Activated B cell treated with CpG ODN at 0.5 μM for 24 hours (primary cell): Measurements from ENCODE around the gene SKA1. TPM values are rescaled to one million over a fixed set of nuclear protein-coding genes. Genes with fewer than 3 reads are reported as not detected.

Source experiments
- ATAC-seq: fragments of 200-7000 bp; cut with Tn5 transposase; one replicate; pipeline ENCODE4 v1.10.0; 2021; ENCODE audit warnings: low read depth, mild to moderate bottlenecking, moderate library complexity
- CTCF ChIA-PET: fragments of 350-600 bp; sonication (Branson Sonifier 250); formaldehyde crosslinking; loops from one replicate; lab custom pipeline; 2021; ENCODE audit warnings: antibody characterized with exemption; lab: Charles Lee
- POLR2A ChIA-PET: fragments of 350-600 bp; sonication (Branson Sonifier 250); formaldehyde crosslinking; loops from one replicate; lab custom pipeline; 2021; ENCODE audit warnings: antibody characterized with exemption; lab: Charles Lee
- DNase-seq: peaks from one replicate; pipeline ENCODE4 v3.0.0; 2022
- H3K27ac Mint-ChIP-seq: one replicate; pipeline ENCODE4 v1.8.0; 2020; ENCODE audit warnings: mixed read lengths
- H3K27me3 Mint-ChIP-seq: one replicate; pipeline ENCODE4 v1.8.0; 2021; ENCODE audit warnings: mixed read lengths
- H3K36me3 Mint-ChIP-seq: one replicate; pipeline ENCODE4 v1.8.0; 2021; ENCODE audit warnings: low read depth, mixed read lengths
- H3K4me1 Mint-ChIP-seq: one replicate; pipeline ENCODE4 v1.8.0; 2021; ENCODE audit warnings: mixed read lengths
- H3K4me3 Mint-ChIP-seq: one replicate; pipeline ENCODE4 v1.8.0; 2020; ENCODE audit warnings: mild to moderate bottlenecking, mixed read lengths
- H3K9me3 Mint-ChIP-seq: one replicate; pipeline ENCODE4 v1.8.0; 2020; ENCODE audit warnings: mixed read lengths
- CTCF ChIP-seq: fragments of 200-600 bp; IDR thresholded peaks from one replicate; pipeline ENCODE4 v1.8.0; 2022; ENCODE audit warnings: antibody characterized with exemption, mild to moderate bottlenecking
- intact Hi-C: fragments of 100-400 bp; cut with micrococcal nuclease; formaldehyde crosslinking; loops from one replicate; pipeline ENCODE4 v1.15.1; 2024
- total RNA-seq: library from RNA; stranded (reverse); gene quantifications from 2 replicates; pipeline ENCODE4 v1.2.3, GENCODE V29; 2022

The SKA1 gene
- total RNA-seq, 1 donor from 2014 or later = 0.71 TPM

GRCh38 chr18:50388988-50389387, 14.1 kb downstream of the SKA1 start:
- no peak overlapping the region for H3K27ac Mint-ChIP-seq
- ChIA-PET POLR2A (interaction anchor here (0.7 kb wide), 1 partner anchor 14 kb away, joined by 4 read pairs; no protein-coding TSS in a partner anchor), CTCF (no interaction called here)
- intact Hi-C loops = no loop called here
- H3K4me3 Mint-ChIP-seq = no peak overlapping the region
- ATAC-seq = no peak
- no peaks in the 10 kb centered on the region for H3K4me1 Mint-ChIP-seq
- no peak for DNase-seq
- no peaks in the 10 kb centered on the region for H3K36me3 Mint-ChIP-seq
- no peak for TF ChIP-seq CTCF
- H3K27me3 Mint-ChIP-seq = no peaks in the 10 kb centered on the region
- no peaks in the 10 kb centered on the region for H3K9me3 Mint-ChIP-seq

- no peak for DNase-seq
- H3K9me3 Mint-ChIP-seq = no peaks in the 10 kb centered on the region
- intact Hi-C loops = no loop called here
- ChIA-PET POLR2A (no interaction called here), CTCF (no interaction called here)
- peaks cover 5% of the 10 kb centered on the region for H3K27me3 Mint-ChIP-seq
- no peak for ATAC-seq
- no peak overlapping the region for H3K27ac Mint-ChIP-seq
- no peaks in the 10 kb centered on the region for H3K36me3 Mint-ChIP-seq
- H3K4me1 Mint-ChIP-seq = peaks cover 3% of the 10 kb centered on the region
- TF ChIP-seq CTCF = no peak
- H3K4me3 Mint-ChIP-seq = no peak overlapping the region
These were observed 19.0 kb downstream of the SKA1 start for GRCh38 chr18:50393802-50394201.

GRCh38 chr18:50395093-50395492, 20.2 kb downstream of the SKA1 start:
- Mint-ChIP-seq H3K4me1 (peaks cover 3% of the 10 kb centered on the region), H3K4me3 (no peak overlapping the region), H3K27ac (no peak overlapping the region), H3K27me3 (peaks cover 5% of the 10 kb centered on the region), H3K9me3 (no peaks in the 10 kb centered on the region), H3K36me3 (no peaks in the 10 kb centered on the region)
- no peak for TF ChIP-seq CTCF
- ATAC-seq (no peak), DNase-seq (no peak)
- ChIA-PET POLR2A (no interaction called here), CTCF (no interaction called here)
- intact Hi-C loops = no loop called here

- ChIA-PET POLR2A (no interaction called here), CTCF (no interaction called here)
- H3K27me3 Mint-ChIP-seq = peaks cover 5% of the 10 kb centered on the region
- no peak overlapping the region for H3K4me3 Mint-ChIP-seq
- peaks cover 3% of the 10 kb centered on the region for H3K4me1 Mint-ChIP-seq
- no peak for ATAC-seq
- no peak overlapping the region for H3K27ac Mint-ChIP-seq
- intact Hi-C loops = no loop called here
- no peak for DNase-seq
- TF ChIP-seq CTCF = no peak
- no peaks in the 10 kb centered on the region for H3K36me3 Mint-ChIP-seq
- no peaks in the 10 kb centered on the region for H3K9me3 Mint-ChIP-seq
These were observed 21.3 kb downstream of the SKA1 start for GRCh38 chr18:50396005-50396660.

- H3K36me3 Mint-ChIP-seq = no peaks in the 10 kb centered on the region
- no peaks in the 10 kb centered on the region for H3K9me3 Mint-ChIP-seq
- CTCF ChIA-PET = no interaction called here
- TF ChIP-seq CTCF = no peak
- H3K4me3 Mint-ChIP-seq = no peak overlapping the region
- peaks cover 3% of the 10 kb centered on the region for H3K4me1 Mint-ChIP-seq
- intact Hi-C loops = no loop called here
- H3K27ac Mint-ChIP-seq = no peak overlapping the region
- POLR2A ChIA-PET = no interaction called here
- no peak for ATAC-seq
- peaks cover 7% of the 10 kb centered on the region for H3K27me3 Mint-ChIP-seq
- DNase-seq = no peak
These were observed 22.2 kb downstream of the SKA1 start for GRCh38 chr18:50397023-50397422.
